HTR-8/SVneo (cell line): Measurements from ENCODE around the gene MYO1F.

Source experiments
- DNase-seq: peaks from one replicate; pipeline ENCODE4 v3.0.0; 2011; ENCODE audit warnings: low spot score, mixed read lengths; ENCODE audit not compliant: insufficient read length
- FAIRE-seq: peaks from 2 replicates; lab custom pipeline; 2011; peaks lifted over from hg19 to GRCh38; lab: Jason Lieb, UNC

Gene MYO1F

GRCh38 chr19:8501981-8502380 lies 75.3 kb downstream of the MYO1F start:
- no peak for FAIRE-seq

GRCh38 chr19:8501516-8501915 lies 75.7 kb downstream of the MYO1F start:
- DNase-seq (no peak), FAIRE-seq (no peak)

More at GRCh38 chr19:8501981-8502380, 75.3 kb downstream of the MYO1F start:
- no peak for DNase-seq

GRCh38 chr19:8500158-8500557 lies 77.1 kb downstream of the MYO1F start:
- FAIRE-seq: no peak
- DNase-seq: no peak

GRCh38 chr19:8499048-8499833 lies 78.0 kb downstream of the MYO1F start:
- FAIRE-seq: no peak
- DNase-seq: no peak

- FAIRE-seq (no peak), DNase-seq (no peak)
Observed at GRCh38 chr19:8498295-8498694, 78.9 kb downstream of the MYO1F start.

GRCh38 chr19:8494158-8494557 lies 83.1 kb downstream of the MYO1F start:
- FAIRE-seq (no peak), DNase-seq (no peak)

- FAIRE-seq (no peak), DNase-seq (no peak)
Observed at GRCh38 chr19:8491574-8491973, 85.7 kb downstream of the MYO1F start.

- FAIRE-seq (no peak), DNase-seq (no peak)
Observed at GRCh38 chr19:8490873-8491272, 86.4 kb downstream of the MYO1F start.

- no peak for DNase-seq
- FAIRE-seq: no peak
Observed at GRCh38 chr19:8490395-8490760, 86.9 kb downstream of the MYO1F start.

- DNase-seq (no peak), FAIRE-seq (no peak)
Observed at GRCh38 chr19:8489561-8490394, 87.5 kb downstream of the MYO1F start.

GRCh38 chr19:8488365-8488764 lies 88.9 kb downstream of the MYO1F start:
- FAIRE-seq: no peak

GRCh38 chr19:8487137-8487851 lies 89.9 kb downstream of the MYO1F start:
- DNase-seq (no peak), FAIRE-seq (peak; percentile 4)

More at GRCh38 chr19:8488365-8488764, 88.9 kb downstream of the MYO1F start:
- no peak for DNase-seq

GRCh38 chr19:8486661-8487136 lies 90.5 kb downstream of the MYO1F start:
- no peak for FAIRE-seq
- DNase-seq: no peak

- no peak for FAIRE-seq
- DNase-seq: no peak
Observed at GRCh38 chr19:8485561-8486371, 91.5 kb downstream of the MYO1F start.

GRCh38 chr19:8484331-8484894 lies 92.8 kb downstream of the MYO1F start:
- FAIRE-seq: no peak

GRCh38 chr19:8483165-8483564 lies 94.1 kb downstream of the MYO1F start:
- DNase-seq (no peak), FAIRE-seq (no peak)

More at GRCh38 chr19:8484331-8484894, 92.8 kb downstream of the MYO1F start:
- DNase-seq: no peak

GRCh38 chr19:8482696-8483095 lies 94.5 kb downstream of the MYO1F start:
- FAIRE-seq (no peak), DNase-seq (no peak)

- DNase-seq: no peak
- FAIRE-seq: no peak
Observed at GRCh38 chr19:8481616-8482015, 95.6 kb downstream of the MYO1F start.

- no peak for FAIRE-seq
Observed at GRCh38 chr19:8481201-8481600, 96.0 kb downstream of the MYO1F start.

More at GRCh38 chr19:8481201-8481600, 96.0 kb downstream of the MYO1F start:
- DNase-seq: no peak
